GM12878 (cell line): ENCODE data around the gene FOXI1. TPM values are rescaled to one million over a fixed set of nuclear protein-coding genes. Genes with fewer than 3 reads are reported as not detected.

Source experiments
- ATAC-seq: fragments of 200-7000 bp; cut with Tn5 transposase; 3 replicates; pipeline ENCODE4 v1.9.1; 2020; ENCODE audit warnings: mild to moderate bottlenecking, moderate library complexity
- BruUV-seq: library from RNA; stranded (reverse); fragments of 400-500 nt; replicated peaks from 2 replicates; lab custom pipeline; 2021; lab: Mats Ljungman, UMichigan
- CTCF ChIA-PET: fragments of 300-600 bp; sonication (Branson Sonifier 250); formaldehyde crosslinking; extraction: SDS; loops from one replicate; lab custom pipeline; 2021; ENCODE audit warnings: inconsistent platforms; lab: Yijun Ruan, JAX
- POLR2A ChIA-PET: fragments of 350-600 bp; formaldehyde crosslinking; extraction: SDS; loops from one replicate; lab custom pipeline; 2021; ENCODE audit warnings: inconsistent platforms; lab: Charles Lee
- RAD21 ChIA-PET: fragments of 300-600 bp; sonication (Branson Sonifier 250); formaldehyde crosslinking; loops from one replicate; lab custom pipeline; 2023; ENCODE audit warnings: antibody characterized with exemption; ENCODE audit not compliant: unreplicated experiment; lab: Charles Lee
- SMC1A ChIA-PET: fragments of 300-600 bp; sonication (Branson Sonifier 250); formaldehyde crosslinking; loops from one replicate; lab custom pipeline; 2023; ENCODE audit not compliant: unreplicated experiment, uncharacterized antibody; lab: Charles Lee
- DNase-seq: peaks from one replicate; pipeline ENCODE4 v3.0.0-alpha.2; 2011; ENCODE audit warnings: low read depth, low spot score
- FAIRE-seq: peaks from 3 replicates; lab custom pipeline; 2011; peaks lifted over from hg19 to GRCh38; lab: Jason Lieb, UNC
- H2AFZ ChIP-seq: 2 replicates; pipeline ENCODE4 v1.6.0; 2011; ENCODE audit warnings: low read depth, low read length, control low read depth; ENCODE audit not compliant: control insufficient read depth
- H3K27ac ChIP-seq: 2 replicates; pipeline ENCODE4 v1.5.1; 2011; ENCODE audit warnings: control low read depth; ENCODE audit not compliant: control insufficient read depth, insufficient read depth
- H3K27me3 ChIP-seq, 2 experiments: replicated peaks in 1 of 2; 2 replicates each; pipeline versions ENCODE4 v1.6.0 to v1.6.1; 2011; ENCODE audit warnings: low read length in 1 of 2; ENCODE audit not compliant: control insufficient read depth in 2 of 2, insufficient read depth in 2 of 2
- H3K36me3 ChIP-seq, 2 experiments: 2 replicates each; pipeline ENCODE4 v1.5.1; 2011; ENCODE audit warnings: low read length in 1 of 2; ENCODE audit not compliant: control insufficient read depth in 2 of 2, insufficient read depth in 2 of 2
- H3K4me1 ChIP-seq: 2 replicates; pipeline ENCODE4 v1.6.1; 2011; ENCODE audit warnings: mild to moderate bottlenecking, low read length, moderate library complexity, mixed read lengths; ENCODE audit not compliant: control insufficient read depth, insufficient read depth
- H3K4me2 ChIP-seq: 2 replicates; pipeline ENCODE4 v1.6.0; 2011; ENCODE audit warnings: control low read depth; ENCODE audit not compliant: control insufficient read depth, insufficient read depth
- H3K4me3 ChIP-seq: fragments of 200-600 bp; sonication (generic); 2 replicates; pipeline ENCODE4 v1.5.1; 2016
- H3K79me2 ChIP-seq: 2 replicates; pipeline ENCODE4 v1.6.0; 2011; ENCODE audit warnings: low read length; ENCODE audit not compliant: control insufficient read depth, insufficient read depth
- H3K9ac ChIP-seq: 2 replicates; pipeline ENCODE4 v1.8.0; 2011; ENCODE audit warnings: low read length, control low read depth, mixed read lengths; ENCODE audit not compliant: control insufficient read depth, insufficient read depth
- H3K9me3 ChIP-seq: replicated peaks from 3 replicates; pipeline ENCODE4 v1.5.1; 2011; ENCODE audit warnings: mild to moderate bottlenecking, low read length; ENCODE audit not compliant: control insufficient read depth, insufficient read depth
- H4K20me1 ChIP-seq: 2 replicates; pipeline ENCODE4 v1.6.0; 2011; ENCODE audit not compliant: control insufficient read depth, insufficient read depth
- FOXM1 ChIP-seq: IDR thresholded peaks from 2 replicates; pipeline ENCODE4 v1.6.1; 2012; ENCODE audit warnings: low read depth, mild to moderate bottlenecking, inconsistent platforms, low read length, moderate library complexity
- JUNB ChIP-seq: IDR thresholded peaks from 2 replicates; pipeline ENCODE4 v1.6.1; 2016; ENCODE audit warnings: antibody characterized with exemption, mild to moderate bottlenecking
- SP1 ChIP-seq: IDR thresholded peaks from one replicate; pipeline ENCODE4 v1.6.1; 2011; ENCODE audit warnings: low read depth, low read length
- WRNIP1 ChIP-seq: IDR thresholded peaks from 2 replicates; pipeline ENCODE4 v1.6.1; 2011; ENCODE audit warnings: low read depth, low read length, improper control_type of control experiment, borderline replicate concordance
- ZNF217 ChIP-seq: fragments of 450-650 bp; IDR thresholded peaks from 2 replicates; pipeline ENCODE4 v1.6.1; 2017; ENCODE audit warnings: antibody characterized with exemption, mild to moderate bottlenecking
- WGBS: methylation state at CpG from one replicate; pipeline ENCODE4 v1.1.6; 2016; ENCODE audit warnings: low lambda C conversion rate; ENCODE audit not compliant: insufficient replicate concordance, insufficient coverage; ENCODE audit errors: missing lambda C conversion rate; 5-methylcytosine and 5-hydroxymethylcytosine counted together
- in situ Hi-C: fragments of 300-500 bp; cut with MboI; formaldehyde crosslinking; loops from 9 replicates; pipeline ENCODE4 v1.14.3; 2018; ENCODE audit warnings: mixed read lengths
- intact Hi-C: fragments of 100-400 bp; cut with micrococcal nuclease; formaldehyde crosslinking; loops from one replicate; pipeline ENCODE4 v1.14.2; 2022; ENCODE audit not compliant: unreplicated experiment
- polyA plus RNA-seq, 11 experiments: library from polyadenylated mRNA; depleted of rRNA in 4 of 11; unstranded in 6 of 11; stranded (reverse) in 5 of 11; fragments of >200 nt; fragmentation: Nextera tagmentation in 4 of 11; fragmentation: Illumina TruSeq in 1 of 11; extraction: Ambion mirVana in 4 of 11; extraction: Trizol in 1 of 11; gene quantifications; 1 replicate in 1 of 11; 2 replicates in 10 of 11; pipeline versions ENCODE4 v1.2.1 to v1.2.3, GENCODE V29; 2011 to 2016; ENCODE audit warnings: inconsistent platforms in 2 of 11, missing spikeins in 2 of 11, low read depth in 1 of 11
- total RNA-seq, 4 experiments: library from RNA; depleted of rRNA in 3 of 4; stranded (reverse); fragments of >200 nt in 3 of 4; fragmentation: Illumina TruSeq in 1 of 4; extraction: Trizol in 1 of 4; gene quantifications; 2 replicates each; pipeline versions ENCODE4 v1.2.1 to v1.2.3, GENCODE V29; 2013 to 2021
- TF ChIP-seq, protein P1 (sequence below): IDR thresholded peaks from 2 replicates; pipeline ENCODE4 v1.6.1; 2011; ENCODE audit warnings: borderline replicate concordance, low read depth, mild to moderate bottlenecking, moderate library complexity, mixed read lengths, low read length; ENCODE audit not compliant: insufficient read depth; ENCODE audit errors: extremely low read length
- TF ChIP-seq, protein P2 (sequence below): IDR thresholded peaks from 2 replicates; pipeline ENCODE4 v1.6.1; 2012; ENCODE audit warnings: low read depth, low read length, improper control_type of control experiment

The FOXI1 gene
- total and polyA plus RNA-seq, 10 of the 15 experiments (the other 5 are each of a cell fraction or from before 2014, with no cell fraction given): not detected

DNA sequence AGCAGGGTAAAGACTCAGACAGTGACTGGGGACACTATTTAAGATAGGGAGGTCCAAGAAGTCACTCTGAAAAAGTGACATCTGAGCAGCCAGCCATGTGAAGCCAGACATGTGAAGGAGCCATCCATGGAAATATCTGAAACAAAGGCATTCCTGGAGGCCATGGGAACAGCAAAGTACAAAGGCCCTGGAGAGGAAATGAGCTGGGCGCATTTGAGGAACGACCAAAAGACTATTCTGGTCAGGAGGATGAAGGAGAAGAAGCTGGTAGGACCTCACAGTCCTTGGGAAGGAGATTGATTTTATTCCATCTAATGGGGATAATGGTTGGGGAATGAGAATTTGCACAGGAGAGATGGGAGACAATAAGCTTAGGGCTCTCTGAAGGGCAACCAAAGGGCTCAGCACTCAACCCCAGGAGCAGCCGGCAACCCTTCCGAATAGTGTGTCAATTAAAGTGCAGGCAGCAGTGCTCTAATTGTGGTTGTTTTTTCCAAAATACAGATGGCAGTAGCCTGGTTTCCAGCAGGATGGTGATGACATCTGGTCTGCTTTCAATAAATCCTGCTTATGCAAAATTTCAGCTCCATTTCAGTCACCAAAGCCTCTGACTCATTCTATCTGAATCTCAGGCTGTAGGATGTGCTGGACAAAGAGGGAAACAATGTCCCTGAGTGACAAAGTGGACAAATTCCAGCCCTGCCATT, 26.7 kb downstream of the FOXI1 start:
- H3K9me3 ChIP-seq: no peaks in the 10 kb centered on the region
- in situ Hi-C loops: no loop called here
- intact Hi-C loops: no loop called here
- H3K4me3 ChIP-seq: no peak overlapping the region
- H3K27ac ChIP-seq: no peak overlapping the region
- no peaks in the 10 kb centered on the region for H3K4me1 ChIP-seq
- H2AFZ ChIP-seq: no peak overlapping the region
- TF ChIP-seq, protein P1, sequence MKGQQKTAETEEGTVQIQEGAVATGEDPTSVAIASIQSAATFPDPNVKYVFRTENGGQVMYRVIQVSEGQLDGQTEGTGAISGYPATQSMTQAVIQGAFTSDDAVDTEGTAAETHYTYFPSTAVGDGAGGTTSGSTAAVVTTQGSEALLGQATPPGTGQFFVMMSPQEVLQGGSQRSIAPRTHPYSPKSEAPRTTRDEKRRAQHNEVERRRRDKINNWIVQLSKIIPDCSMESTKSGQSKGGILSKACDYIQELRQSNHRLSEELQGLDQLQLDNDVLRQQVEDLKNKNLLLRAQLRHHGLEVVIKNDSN: no peak
- TF ChIP-seq SP1 (no peak), WRNIP1 (no peak), ZNF217 (no peak), JUNB (no peak), FOXM1 (no peak)
- TF ChIP-seq, protein P2, sequence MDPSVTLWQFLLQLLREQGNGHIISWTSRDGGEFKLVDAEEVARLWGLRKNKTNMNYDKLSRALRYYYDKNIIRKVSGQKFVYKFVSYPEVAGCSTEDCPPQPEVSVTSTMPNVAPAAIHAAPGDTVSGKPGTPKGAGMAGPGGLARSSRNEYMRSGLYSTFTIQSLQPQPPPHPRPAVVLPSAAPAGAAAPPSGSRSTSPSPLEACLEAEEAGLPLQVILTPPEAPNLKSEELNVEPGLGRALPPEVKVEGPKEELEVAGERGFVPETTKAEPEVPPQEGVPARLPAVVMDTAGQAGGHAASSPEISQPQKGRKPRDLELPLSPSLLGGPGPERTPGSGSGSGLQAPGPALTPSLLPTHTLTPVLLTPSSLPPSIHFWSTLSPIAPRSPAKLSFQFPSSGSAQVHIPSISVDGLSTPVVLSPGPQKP: no peak
- H3K36me3 ChIP-seq: no peaks in the 10 kb centered on the region
- DNase-seq (no peak), ATAC-seq (no peak), FAIRE-seq (no peak)
- RAD21 ChIA-PET: no interaction called here
- H3K9ac ChIP-seq: no peak overlapping the region
- peaks cover 2 to 3% of the 10 kb centered on the region in 2 experiments; a peak in 1 of 4 replicates for H3K27me3 ChIP-seq
- H3K79me2 ChIP-seq: no peaks in the 10 kb centered on the region
- WGBS: 55% methylated on average over 4 of the region's 4 CpGs
- H4K20me1 ChIP-seq: no peaks in the 10 kb centered on the region
- H3K4me2 ChIP-seq: no peak overlapping the region
- SMC1A ChIA-PET: no interaction called here
- POLR2A ChIA-PET: no interaction called here
- no TSS peak for BruUV-seq
- CTCF ChIA-PET: no interaction called here
